Fibroblast of pulmonary artery (primary cell): ENCODE measurements around the gene TCF19.

Experiments used
- DNase-seq: peaks from one replicate; pipeline ENCODE4 v3.0.0-alpha.2; 2010; ENCODE audit warnings: low read depth
- H3K4me3 ChIP-seq: replicated peaks from 2 replicates; pipeline ENCODE4 v1.5.1; 2011; ENCODE audit warnings: low read depth, mild to moderate bottlenecking, control low read depth, low read length, moderate library complexity
- CTCF ChIP-seq: IDR thresholded peaks from 2 replicates; pipeline ENCODE4 v1.5.1; 2011; ENCODE audit warnings: mild to moderate bottlenecking, control low read depth, low read length, inconsistent platforms; ENCODE audit errors: missing control alignments

Gene TCF19

GRCh38 chr6:31154436-31154835 lies 4.0 kb upstream of the TCF19 start:
- DNase-seq: no peak
- TF ChIP-seq CTCF: no peak
- H3K4me3 ChIP-seq: no peak overlapping the region

GRCh38 chr6:31156641-31157040 lies 1.7 kb upstream of the TCF19 start:
- TF ChIP-seq CTCF: no peak
- no peak for DNase-seq
- H3K4me3 ChIP-seq: no peak overlapping the region

GRCh38 chr6:31157513-31158139 lies 763 bp upstream of the TCF19 start, which contains the start of gene CCHCR1:
Gene CCHCR1 (minus strand): TSS chr6:31157802. CDS start chr6:31157600, 202 bp downstream.
- no peak for DNase-seq
- TF ChIP-seq CTCF: no peak
- H3K4me3 ChIP-seq: peak within 1 kb of the TSS; percentile 86

GRCh38 chr6:31158863-31159855 lies 770 bp downstream of the TCF19 start:
- TF ChIP-seq CTCF: no peak
- no peak for DNase-seq
- peak overlapping the region; percentile 86 for H3K4me3 ChIP-seq

GRCh38 chr6:31161216-31162126 lies 3.1 kb downstream of the TCF19 start:
- H3K4me3 ChIP-seq: no peak overlapping the region
- TF ChIP-seq CTCF: no peak
- no peak for DNase-seq

- no peak for TF ChIP-seq CTCF
- DNase-seq: no peak
- no peak overlapping the region for H3K4me3 ChIP-seq
Measured at GRCh38 chr6:31162463-31163165, 4.2 kb downstream of the TCF19 start.
